Keratinocyte (primary cell): ENCODE results near the gene SMARCA5. TPM values are rescaled to one million over a fixed set of nuclear protein-coding genes. Genes with fewer than 3 reads are reported as not detected.

ENCODE experiments used
- DNase-seq: peaks from one replicate; pipeline ENCODE4 v3.0.0-alpha.2; 2011; ENCODE audit warnings: low read depth, missing footprints, low spot score
- FAIRE-seq: peaks from 2 replicates; lab custom pipeline; 2011; peaks lifted over from hg19 to GRCh38; lab: Jason Lieb, UNC
- H2AFZ ChIP-seq: 2 replicates; pipeline ENCODE4 v1.6.0; 2012; ENCODE audit warnings: low read length, control low read depth, inconsistent platforms; ENCODE audit not compliant: control insufficient read depth
- H3K27ac ChIP-seq: 2 replicates; pipeline ENCODE4 v1.5.1; 2011; ENCODE audit warnings: low read length; ENCODE audit not compliant: control insufficient read depth, insufficient read depth
- H3K27me3 ChIP-seq: 3 replicates; pipeline ENCODE4 v1.6.0; 2011; ENCODE audit warnings: low read length; ENCODE audit not compliant: control insufficient read depth, insufficient read depth; ENCODE audit errors: extremely low read depth
- H3K36me3 ChIP-seq, 2 experiments: 2 replicates in 1 of 2; 3 replicates in 1 of 2; pipeline ENCODE4 v1.5.1; 2011; ENCODE audit warnings: low read length in 2 of 2, mild to moderate bottlenecking in 1 of 2; ENCODE audit not compliant: control insufficient read depth in 2 of 2, insufficient read depth in 2 of 2; ENCODE audit errors: extremely low read depth in 1 of 2
- H3K4me1 ChIP-seq: 3 replicates; pipeline ENCODE4 v1.5.1; 2011; ENCODE audit warnings: low read length; ENCODE audit not compliant: control insufficient read depth, insufficient read depth; ENCODE audit errors: extremely low read depth
- H3K4me2 ChIP-seq: 3 replicates; pipeline ENCODE4 v1.6.0; 2011; ENCODE audit warnings: low read depth, low read length; ENCODE audit not compliant: control insufficient read depth, insufficient read depth; ENCODE audit errors: extremely low read depth
- H3K4me3 ChIP-seq, 3 experiments: fragments of 200-600 bp in 1 of 3; sonication (generic) in 1 of 3; 2 replicates in 2 of 3; 3 replicates in 1 of 3; pipeline ENCODE4 v1.5.1; 2011 to 2016; ENCODE audit warnings: low read length in 3 of 3, mild to moderate bottlenecking in 3 of 3, control low read depth in 2 of 3, inconsistent platforms in 1 of 3, low read depth in 1 of 3, mixed read lengths in 1 of 3, mixed run types in 1 of 3, moderate library complexity in 1 of 3; ENCODE audit not compliant: control insufficient read depth in 2 of 3, insufficient read depth in 2 of 3; ENCODE audit errors: extremely low read depth in 1 of 3
- H3K79me2 ChIP-seq: 2 replicates; pipeline ENCODE4 v1.6.0; 2012; ENCODE audit warnings: low read length; ENCODE audit not compliant: control insufficient read depth, insufficient read depth
- H3K9ac ChIP-seq: 3 replicates; pipeline ENCODE4 v1.6.0; 2011; ENCODE audit warnings: low read length; ENCODE audit not compliant: control insufficient read depth, insufficient read depth; ENCODE audit errors: extremely low read depth
- H3K9me1 ChIP-seq: 3 replicates; pipeline ENCODE4 v1.6.0; 2011; ENCODE audit warnings: low read length; ENCODE audit not compliant: control insufficient read depth, insufficient read depth; ENCODE audit errors: extremely low read depth
- H3K9me3 ChIP-seq: 2 replicates; pipeline ENCODE4 v1.5.1; 2012; ENCODE audit warnings: low read depth, low read length; ENCODE audit not compliant: control insufficient read depth
- H4K20me1 ChIP-seq: 3 replicates; pipeline ENCODE4 v1.6.0; 2011; ENCODE audit warnings: low read length; ENCODE audit not compliant: control insufficient read depth, insufficient read depth; ENCODE audit errors: extremely low read depth
- EZH2 ChIP-seq: IDR thresholded peaks from one replicate; pipeline ENCODE4 v1.6.1; 2012; ENCODE audit warnings: inconsistent platforms, mild to moderate bottlenecking, low read length, moderate library complexity
- dilution Hi-C: fragments of 300-500 bp; cut with MboI; formaldehyde crosslinking; loops from one replicate; pipeline ENCODE4 v1.7.0; 2020; ENCODE audit warnings: low sequenced_read_pairs; ENCODE audit not compliant: extremely low pct_ligation_motif_present
- polyA plus RNA-seq, 5 experiments: library from polyadenylated mRNA; depleted of rRNA in 3 of 5; stranded (reverse) in 3 of 5; stranded (forward) in 1 of 5; unstranded in 1 of 5; fragments of >200 nt; gene quantifications; 1 replicate in 1 of 5; 2 replicates in 3 of 5; 3 replicates in 1 of 5; pipeline versions ENCODE4 v1.2.1 to v1.2.3, GENCODE V29; 2011 to 2012; ENCODE audit warnings: missing spikeins in 2 of 5, low read depth in 1 of 5, low replicate concordance in 1 of 5
- TF ChIP-seq, protein P1 (sequence below), 3 experiments: IDR thresholded peaks in 1 of 3; conservative IDR thresholded peaks in 1 of 3; optimal IDR thresholded peaks in 1 of 3; 2 replicates in 2 of 3; 3 replicates in 1 of 3; pipeline versions ENCODE3 to v1.5.1; 2011; ENCODE audit warnings: low read length in 3 of 3, mild to moderate bottlenecking in 3 of 3, moderate library complexity in 2 of 3, control low read depth in 1 of 3, inconsistent platforms in 1 of 3; ENCODE audit not compliant: insufficient read depth in 2 of 3; ENCODE audit errors: extremely low read depth in 1 of 3

The SMARCA5 gene
- polyA plus RNA-seq, 1 donor (not counting 4 experiments of a cell fraction or from before 2014, with no cell fraction given) = 24.7 TPM

DNA sequence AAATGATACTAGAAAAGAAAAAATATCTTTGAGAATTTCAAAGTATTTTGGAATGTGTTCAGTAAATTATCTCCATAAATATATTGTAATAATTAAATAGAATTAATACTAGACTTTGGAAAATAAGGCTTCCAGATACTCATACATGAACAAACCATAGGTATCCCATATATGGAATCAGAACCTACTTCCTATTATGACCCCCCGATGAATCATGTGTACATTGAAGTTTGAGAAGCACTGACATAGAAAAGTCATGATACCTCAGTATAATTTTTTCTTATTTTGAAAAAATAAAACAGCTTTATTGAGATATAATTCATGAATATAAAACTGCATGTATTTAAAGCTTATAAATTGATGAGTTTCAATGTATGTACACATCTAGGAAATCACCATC lies 27.2 kb upstream of the SMARCA5 start:
- H3K36me3 ChIP-seq = no peaks in the 10 kb centered on the region
- DNase-seq (no peak), FAIRE-seq (no peak)
- dilution Hi-C loops = no loop called here
- no peak overlapping the region for H3K4me2 ChIP-seq
- no peak overlapping the region for H2AFZ ChIP-seq
- TF ChIP-seq EZH2 = no peak
- TF ChIP-seq, protein P1, sequence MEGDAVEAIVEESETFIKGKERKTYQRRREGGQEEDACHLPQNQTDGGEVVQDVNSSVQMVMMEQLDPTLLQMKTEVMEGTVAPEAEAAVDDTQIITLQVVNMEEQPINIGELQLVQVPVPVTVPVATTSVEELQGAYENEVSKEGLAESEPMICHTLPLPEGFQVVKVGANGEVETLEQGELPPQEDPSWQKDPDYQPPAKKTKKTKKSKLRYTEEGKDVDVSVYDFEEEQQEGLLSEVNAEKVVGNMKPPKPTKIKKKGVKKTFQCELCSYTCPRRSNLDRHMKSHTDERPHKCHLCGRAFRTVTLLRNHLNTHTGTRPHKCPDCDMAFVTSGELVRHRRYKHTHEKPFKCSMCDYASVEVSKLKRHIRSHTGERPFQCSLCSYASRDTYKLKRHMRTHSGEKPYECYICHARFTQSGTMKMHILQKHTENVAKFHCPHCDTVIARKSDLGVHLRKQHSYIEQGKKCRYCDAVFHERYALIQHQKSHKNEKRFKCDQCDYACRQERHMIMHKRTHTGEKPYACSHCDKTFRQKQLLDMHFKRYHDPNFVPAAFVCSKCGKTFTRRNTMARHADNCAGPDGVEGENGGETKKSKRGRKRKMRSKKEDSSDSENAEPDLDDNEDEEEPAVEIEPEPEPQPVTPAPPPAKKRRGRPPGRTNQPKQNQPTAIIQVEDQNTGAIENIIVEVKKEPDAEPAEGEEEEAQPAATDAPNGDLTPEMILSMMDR (optimal IDR thresholded peaks at IDR 0.05 in 1 of 3, IDR thresholded peaks at IDR 0.05 in 1 of 3, conservative IDR thresholded peaks at IDR 0.05 in 1 of 3; ENCODE audit: extremely low read depth in 1 of 3, insufficient read depth in 2 of 3, low read length in 3 of 3) = no peak
- H3K9ac ChIP-seq = no peak overlapping the region
- no peaks in the 10 kb centered on the region for H3K9me1 ChIP-seq
- H3K27me3 ChIP-seq = no peaks in the 10 kb centered on the region
- H4K20me1 ChIP-seq = no peaks in the 10 kb centered on the region
- H3K4me1 ChIP-seq = no peaks in the 10 kb centered on the region
- no peak overlapping the region for H3K27ac ChIP-seq
- no peaks in the 10 kb centered on the region for H3K9me3 ChIP-seq
- no peaks in the 10 kb centered on the region for H3K79me2 ChIP-seq
- no peak overlapping the region for H3K4me3 ChIP-seq

DNA sequence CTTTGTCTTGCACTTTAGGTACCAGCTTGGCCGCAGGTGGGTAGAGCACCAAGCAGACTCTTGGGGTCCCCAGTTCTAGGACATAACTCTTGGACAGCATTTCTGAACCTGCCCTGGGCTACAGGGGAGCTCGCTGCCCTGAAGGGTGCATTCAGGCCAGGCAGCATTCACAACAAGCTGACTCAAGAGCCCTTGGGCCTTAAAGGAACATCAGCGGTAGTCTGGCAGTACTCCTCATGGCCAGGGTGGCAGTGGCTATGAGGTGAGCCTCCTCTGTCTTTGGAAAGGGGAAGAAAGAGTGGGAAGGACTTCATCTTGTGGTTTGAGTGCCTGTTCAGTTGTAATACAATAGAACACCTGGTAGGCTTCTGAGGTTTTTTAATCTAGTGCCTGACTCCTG lies 24.8 kb upstream of the SMARCA5 start:
- Histone ChIP-seq H3K9me3 (no peaks in the 10 kb centered on the region), H3K4me3 (no peak overlapping the region), H3K4me1 (no peaks in the 10 kb centered on the region), H3K9me1 (no peaks in the 10 kb centered on the region), H3K27ac (no peak overlapping the region), H2AFZ (no peak overlapping the region), H3K79me2 (no peaks in the 10 kb centered on the region), H3K27me3 (no peaks in the 10 kb centered on the region), H3K4me2 (no peak overlapping the region), H3K36me3 (no peaks in the 10 kb centered on the region), H3K9ac (no peak overlapping the region), H4K20me1 (no peaks in the 10 kb centered on the region)
- no peak for TF ChIP-seq EZH2
- TF ChIP-seq, protein P1 (optimal IDR thresholded peaks at IDR 0.05 in 1 of 3, IDR thresholded peaks at IDR 0.05 in 1 of 3, conservative IDR thresholded peaks at IDR 0.05 in 1 of 3; ENCODE audit: extremely low read depth in 1 of 3, insufficient read depth in 2 of 3, low read length in 3 of 3) = no peak
- dilution Hi-C loops = no loop called here
- no peak for DNase-seq
- no peak for FAIRE-seq
